HG03575 (cell line): ENCODE results near the gene ASB4.
"Not testable (repeated sequence)": the region's sequence is repeated elsewhere in the genome, so short reads cannot be mapped to it uniquely, and the experiment has no call there.

Source experiments
- ATAC-seq: cut with Tn5 transposase; IDR thresholded peaks from one replicate; pipeline ENCODE4 v1.9.1; 2021; ENCODE audit not compliant: unreplicated experiment, insufficient number of reproducible peaks, low FRiP score; ENCODE audit errors: extremely low read depth

ASB4 gene

GRCh38 chr7:95476904-95477594, 8.7 kb upstream of the ASB4 start:
- no peak for ATAC-seq

- ATAC-seq, result no peak
These were observed 7.3 kb upstream of the ASB4 start for GRCh38 chr7:95478272-95479037.

GRCh38 chr7:95479992-95480624, 5.6 kb upstream of the ASB4 start:
- ATAC-seq, result peak; percentile 55

GRCh38 chr7:95481271-95482165, 4.2 kb upstream of the ASB4 start:
- ATAC-seq, result no peak

GRCh38 chr7:95482424-95482823, 3.3 kb upstream of the ASB4 start:
- ATAC-seq, result no peak

- no peak for ATAC-seq
These were observed 4.6 kb downstream of the ASB4 start for GRCh38 chr7:95490231-95490762.

GRCh38 chr7:95491201-95491600, 5.5 kb downstream of the ASB4 start:
- no peak for ATAC-seq

- no peak for ATAC-seq
These were observed 6.0 kb downstream of the ASB4 start for GRCh38 chr7:95491634-95492314.

GRCh38 chr7:95493247-95493646, 7.5 kb downstream of the ASB4 start:
- no peak for ATAC-seq

GRCh38 chr7:95493844-95494243, 8.1 kb downstream of the ASB4 start:
- no peak for ATAC-seq

- ATAC-seq, result peak; percentile 87
These were observed 15.6 kb downstream of the ASB4 start for GRCh38 chr7:95501261-95501832.

- no peak for ATAC-seq
These were observed 16.7 kb downstream of the ASB4 start for GRCh38 chr7:95502403-95502802.

- no peak for ATAC-seq
These were observed 17.8 kb downstream of the ASB4 start for GRCh38 chr7:95503271-95504131.

GRCh38 chr7:95504132-95504588, 18.4 kb downstream of the ASB4 start:
- not testable (repeated sequence) for ATAC-seq

- no peak for ATAC-seq
These were observed 23.0 kb downstream of the ASB4 start for GRCh38 chr7:95508780-95509179.

- ATAC-seq, result no peak
These were observed 23.5 kb downstream of the ASB4 start for GRCh38 chr7:95509199-95509598.

GRCh38 chr7:95511716-95512260, 26.0 kb downstream of the ASB4 start:
- peak; percentile 52 for ATAC-seq
